Erythroblast (primary cell): ENCODE measurements around the gene BIK.

ENCODE experiments used
- GATA1 ChIP-seq: IDR thresholded peaks from 2 replicates; pipeline ENCODE4 v1.6.1; 2011; ENCODE audit warnings: low read depth, mild to moderate bottlenecking, control low read depth, low read length, moderate library complexity
- POLR2A ChIP-seq: IDR thresholded peaks from 2 replicates; pipeline ENCODE4 v1.6.1; 2011; ENCODE audit warnings: mild to moderate bottlenecking, low read length

GRCh38 chr22:43110927-43111623 is 525 bp downstream of the BIK start:
- no peak for TF ChIP-seq POLR2A
- no peak for TF ChIP-seq GATA1
